HCT116 (cell line): ENCODE results near the gene ASB3. TPM values are rescaled to one million over a fixed set of nuclear protein-coding genes. Genes with fewer than 3 reads are reported as not detected.

Experiments
- ATAC-seq: fragments of 200-7000 bp; cut with Tn5 transposase; 2 replicates; pipeline ENCODE4 v1.9.1; 2020; ENCODE audit warnings: mild to moderate bottlenecking, moderate library complexity
- BruUV-seq: library from RNA; stranded (reverse); fragments of 400-500 nt; replicated peaks from 2 replicates; lab custom pipeline; 2021; lab: Mats Ljungman, UMichigan
- CTCF ChIA-PET: fragments of 300-600 bp; sonication (Branson Sonifier 250); formaldehyde crosslinking; loops from one replicate; lab custom pipeline; 2021; ENCODE audit warnings: antibody characterized with exemption; lab: Charles Lee
- POLR2A ChIA-PET: fragments of 300-600, 350-600 bp; sonication (Branson Sonifier 250); formaldehyde crosslinking; loops from one replicate; lab custom pipeline; 2021; ENCODE audit warnings: antibody characterized with exemption; lab: Charles Lee
- RAD21 ChIA-PET, 2 experiments: fragments of 300-600 bp; sonication (Branson Sonifier 250); formaldehyde crosslinking; loops; one replicate each; lab custom pipeline; 2023; ENCODE audit warnings: low total read pairs in 2 of 2; ENCODE audit not compliant: uncharacterized antibody in 2 of 2, unreplicated experiment in 2 of 2, low non-redundant PET in 1 of 2; lab: Charles Lee
- DNase-seq: peaks from one replicate; pipeline ENCODE4 v3.0.0-alpha.2; 2010; ENCODE audit warnings: low read depth, low spot score
- H2AFZ ChIP-seq: fragments of 200-600 bp; shearing (Covaris generic), sonication (generic); 2 replicates; pipeline ENCODE4 v1.6.1; 2017; ENCODE audit warnings: low read depth, mixed run types, mixed read lengths, antibody characterized with exemption, low read length; ENCODE audit not compliant: poor library complexity, severe bottlenecking
- H3K27ac ChIP-seq: 2 replicates; pipeline ENCODE4 v1.5.1; 2012; ENCODE audit warnings: low read depth, low read length
- H3K27me3 ChIP-seq: fragments of 200-600 bp; sonication (generic); 2 replicates; pipeline ENCODE4 v1.6.1; 2016; ENCODE audit warnings: mixed run types, low read length, mixed read lengths; ENCODE audit not compliant: insufficient read depth
- H3K36me3 ChIP-seq, 2 experiments: fragments of 200-500 bp in 1 of 2; fragments of 200-600 bp in 1 of 2; sonication (Bioruptor generic) in 1 of 2; sonication (generic) in 1 of 2; 2 replicates each; pipeline versions ENCODE4 v1.5.1 to v1.6.1; 2014 to 2016; ENCODE audit warnings: low read length in 2 of 2, inconsistent platforms in 1 of 2, mixed read lengths in 1 of 2, mixed run types in 1 of 2; ENCODE audit not compliant: insufficient read depth in 2 of 2, control insufficient read depth in 1 of 2
- H3K4me1 ChIP-seq, 2 experiments: fragments of 200-600 bp in 1 of 2; sonication (generic) in 1 of 2; 2 replicates each; pipeline versions ENCODE4 v1.5.1 to v1.6.1; 2012 to 2017; ENCODE audit warnings: low read length in 2 of 2, inconsistent platforms in 1 of 2, mild to moderate bottlenecking in 1 of 2, mixed read lengths in 1 of 2, mixed run types in 1 of 2, moderate library complexity in 1 of 2; ENCODE audit not compliant: insufficient read depth in 2 of 2, control insufficient read depth in 1 of 2
- H3K4me2 ChIP-seq: fragments of 200-600 bp; sonication (generic); 2 replicates; pipeline ENCODE4 v1.6.1; 2017; ENCODE audit warnings: mixed run types, low read length, mixed read lengths
- H3K4me3 ChIP-seq, 2 experiments: fragments of 200-600 bp in 1 of 2; sonication (generic) in 1 of 2; replicated peaks in 1 of 2; 2 replicates each; pipeline ENCODE4 v1.5.1; 2011 to 2016; ENCODE audit warnings: low read length in 2 of 2, control low read depth in 1 of 2, low read depth in 1 of 2, mild to moderate bottlenecking in 1 of 2, mixed read lengths in 1 of 2, mixed run types in 1 of 2
- H3K79me2 ChIP-seq: fragments of 200-600 bp; sonication (generic); 2 replicates; pipeline ENCODE4 v1.6.1; 2017; ENCODE audit warnings: mild to moderate bottlenecking, mixed run types, low read length, moderate library complexity, mixed read lengths; ENCODE audit not compliant: insufficient read depth
- H3K9ac ChIP-seq: fragments of 200-600 bp; sonication (generic); 2 replicates; pipeline ENCODE4 v1.6.1; 2016; ENCODE audit warnings: low read length, mixed read lengths
- H3K9me2 ChIP-seq: fragments of 200-600 bp; sonication (generic), shearing (Covaris generic); 2 replicates; pipeline ENCODE4 v1.6.1; 2017; ENCODE audit warnings: mixed run types, mild to moderate bottlenecking, moderate library complexity; ENCODE audit not compliant: insufficient read depth
- H3K9me3 ChIP-seq, 2 experiments: fragments of 200-500 bp in 1 of 2; fragments of 200-600 bp in 1 of 2; sonication (Bioruptor generic) in 1 of 2; sonication (generic) in 1 of 2; 2 replicates each; pipeline ENCODE4 v1.6.1; 2014 to 2017; ENCODE audit warnings: low read length in 2 of 2, mixed read lengths in 2 of 2, inconsistent platforms in 1 of 2, low read depth in 1 of 2, mild to moderate bottlenecking in 1 of 2, mixed run types in 1 of 2, moderate library complexity in 1 of 2; ENCODE audit not compliant: control insufficient read depth in 1 of 2, insufficient read depth in 1 of 2
- H4K20me1 ChIP-seq: fragments of 200-600 bp; sonication (generic), shearing (Covaris generic); 2 replicates; pipeline ENCODE4 v1.6.1; 2017; ENCODE audit warnings: mixed run types, mild to moderate bottlenecking, moderate library complexity; ENCODE audit not compliant: insufficient read depth
- CEBPB ChIP-seq: IDR thresholded peaks from 2 replicates; pipeline ENCODE4 v1.6.1; 2012; ENCODE audit warnings: low read depth
- EGR1 ChIP-seq: IDR thresholded peaks from 2 replicates; pipeline ENCODE4 v1.6.1; 2012; ENCODE audit warnings: low read depth
- EZH2 ChIP-seq: fragments of 200-600 bp; sonication (generic); IDR thresholded peaks from 2 replicates; pipeline ENCODE4 v1.6.1; 2017; ENCODE audit warnings: antibody characterized with exemption, mixed run types
- FOSL1 ChIP-seq: IDR thresholded peaks from 2 replicates; pipeline ENCODE4 v1.6.1; 2012; ENCODE audit warnings: low read depth
- JUND ChIP-seq: IDR thresholded peaks from 2 replicates; pipeline ENCODE4 v1.6.1; 2012
- MAX ChIP-seq: IDR thresholded peaks from 2 replicates; pipeline ENCODE4 v1.6.1; 2012
- POLR2A ChIP-seq: IDR thresholded peaks from 2 replicates; pipeline ENCODE4 v1.7.0; 2011; ENCODE audit warnings: borderline replicate concordance; ENCODE audit not compliant: insufficient read depth, insufficient read length; ENCODE audit errors: extremely low read depth
- RAD21 ChIP-seq: IDR thresholded peaks from 2 replicates; pipeline ENCODE4 v1.6.1; 2012; ENCODE audit warnings: low read depth, mild to moderate bottlenecking
- SIN3A ChIP-seq: IDR thresholded peaks from 2 replicates; pipeline ENCODE4 v1.6.1; 2012; ENCODE audit warnings: low read depth
- SP1 ChIP-seq: IDR thresholded peaks from 2 replicates; pipeline ENCODE4 v1.6.1; 2012; ENCODE audit warnings: low read depth
- TCF7L2 ChIP-seq: IDR thresholded peaks from 2 replicates; pipeline ENCODE4 v1.7.0; 2011; ENCODE audit warnings: borderline replicate concordance, inconsistent platforms; ENCODE audit not compliant: insufficient read depth, insufficient read length; ENCODE audit errors: extremely low read depth
- YY1 ChIP-seq: IDR thresholded peaks from 2 replicates; pipeline ENCODE4 v1.6.1; 2011; ENCODE audit warnings: low read length, low read depth, moderate library complexity, mild to moderate bottlenecking; ENCODE audit not compliant: insufficient replicate concordance; ENCODE audit errors: extremely low read depth
- ZBTB33 ChIP-seq: IDR thresholded peaks from 2 replicates; pipeline ENCODE4 v1.6.1; 2011; ENCODE audit warnings: mild to moderate bottlenecking, low read length, moderate library complexity; ENCODE audit not compliant: insufficient replicate concordance; ENCODE audit errors: extremely low read depth
- ZFX ChIP-seq: fragments of 450-650 bp; IDR thresholded peaks from 2 replicates; pipeline ENCODE4 v1.6.1; 2017
- ZNF274 ChIP-seq: fragments of 200-500 bp; sonication (Bioruptor generic); IDR thresholded peaks from 2 replicates; pipeline ENCODE4 v1.6.1; 2014; ENCODE audit warnings: mild to moderate bottlenecking, low read depth, low read length, inconsistent platforms
- intact Hi-C: fragments of 100-400 bp; cut with micrococcal nuclease; formaldehyde crosslinking; loops from 2 replicates; pipeline ENCODE4 v1.10.0; 2022
- total RNA-seq: library from RNA; stranded (reverse); gene quantifications from one replicate; pipeline ENCODE4 v1.2.1, GENCODE V29; 2021; ENCODE audit not compliant: unreplicated experiment
- TF ChIP-seq, protein P1 (sequence below): IDR thresholded peaks from 2 replicates; pipeline ENCODE4 v1.6.1; 2012
- TF ChIP-seq, protein P2 (sequence below), 3 experiments: fragments of 200-600 bp in 1 of 3; sonication (generic) in 1 of 3; IDR thresholded peaks in 2 of 3; conservative IDR thresholded peaks in 1 of 3; 2 replicates each; pipeline ENCODE4 v1.5.1; 2012 to 2017; ENCODE audit warnings: low read depth in 2 of 3, low read length in 2 of 3, antibody characterized with exemption in 1 of 3, borderline replicate concordance in 1 of 3, control low read depth in 1 of 3, mild to moderate bottlenecking in 1 of 3, mixed read lengths in 1 of 3, mixed run types in 1 of 3, moderate library complexity in 1 of 3; ENCODE audit not compliant: insufficient read depth in 1 of 3

ASB3 gene
- total RNA-seq, 1 experiment from 2014 or later, result 17.3 TPM

DNA sequence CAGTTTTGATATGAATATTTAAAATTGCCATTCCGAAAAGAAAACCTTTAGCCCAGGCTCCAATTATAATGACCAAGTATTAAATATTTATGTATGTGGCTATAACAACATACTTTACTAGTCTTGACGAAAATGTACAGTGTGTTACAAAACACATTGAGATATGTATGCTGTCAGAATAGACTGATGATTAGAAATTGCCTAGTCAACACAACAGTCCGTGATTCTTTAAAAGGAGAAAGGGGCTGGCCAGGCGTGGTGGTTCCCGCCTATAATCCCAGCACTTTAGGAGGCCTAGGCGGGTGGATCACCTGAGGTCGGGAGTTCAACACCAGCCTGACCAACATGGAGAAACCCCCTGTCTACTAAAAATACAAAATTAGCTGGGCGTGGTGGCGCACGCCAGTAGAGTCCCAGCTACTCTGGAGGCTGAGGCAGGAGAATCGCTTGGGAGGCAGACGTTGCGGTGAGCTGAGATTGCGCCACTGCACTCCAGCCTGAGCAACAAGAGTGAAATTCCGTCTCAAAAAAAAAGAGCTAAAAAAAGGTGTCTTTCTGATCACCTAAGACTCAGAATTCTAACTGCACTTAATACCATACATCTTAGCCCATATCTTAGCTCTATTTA, 17.3 kb downstream of the ASB3 start:
- H3K4me3 ChIP-seq, result no peak overlapping the region
- ATAC-seq, result no peak
- H3K36me3 ChIP-seq, result peaks cover 0 to 4% of the 10 kb centered on the region in 2 experiments; a peak in 1 of 4 replicates
- H2AFZ ChIP-seq, result no peak overlapping the region
- ChIA-PET CTCF (no interaction called here), POLR2A (no interaction called here), RAD21 (no interaction called here)
- no peak for DNase-seq
- TF ChIP-seq TCF7L2 (no peak), ZFX (no peak), SIN3A (no peak)
- no peaks in the 10 kb centered on the region for H3K9me3 ChIP-seq
- no peaks in the 10 kb centered on the region for H3K9me2 ChIP-seq
- peaks cover 62% of the 10 kb centered on the region for H3K79me2 ChIP-seq
- H3K27ac ChIP-seq, result no peak overlapping the region
- H3K27me3 ChIP-seq, result no peaks in the 10 kb centered on the region
- H3K4me2 ChIP-seq, result peak overlapping the region; percentile 79; the same call in 1 of the 2 replicates
- no peaks in the 10 kb centered on the region for H4K20me1 ChIP-seq
- H3K4me1 ChIP-seq, result peaks cover 8 to 21% of the 10 kb centered on the region in 2 experiments; a peak in 3 of 4 replicates
- intact Hi-C loops, result no loop called here
- no peak overlapping the region for H3K9ac ChIP-seq
- BruUV-seq, result no TSS peak

GRCh38 chr2:53768242-53768542, 18.6 kb downstream of the ASB3 start:
- Histone ChIP-seq H2AFZ (peak overlapping the region; percentile 68), H3K9me3 (no peaks in the 10 kb centered on the region), H3K9me2 (no peaks in the 10 kb centered on the region), H3K4me1 (peaks cover 8 to 21% of the 10 kb centered on the region in 2 experiments; a peak in 3 of 4 replicates), H3K4me2 (peak overlapping the region; percentile 79), H3K27me3 (no peaks in the 10 kb centered on the region), H3K79me2 (peaks cover 52% of the 10 kb centered on the region), H3K27ac (peak overlapping the region; percentile 51), H3K4me3 (peak overlapping the region; percentile 91 to 92), H4K20me1 (no peaks in the 10 kb centered on the region), H3K9ac (peak overlapping the region; percentile 91), H3K36me3 (0 out of 4 replicates have a peak, but pooled peaks cover 0 to 2% of the 10 kb centered on the region in 2 experiments)
- ChIA-PET CTCF (interaction anchor here (1.4 kb wide), 1 partner anchor 12 kb away, joined by 3 read pairs; no protein-coding TSS in a partner anchor), RAD21 (no interaction called here), POLR2A (interaction anchor here (1.6 to 2.0 kb wide), 2 partner anchors 20 to 673 kb away, joined by 4 read pairs; no protein-coding TSS in a partner anchor)
- intact Hi-C loops, result no loop called here
- no peak for DNase-seq
- BruUV-seq, result no TSS peak
- ATAC-seq, result peak; percentile 71; the same call in 1 of the 2 replicates
- TF ChIP-seq SP1 (no peak), EGR1 (no peak), EZH2 (no peak), FOSL1 (no peak), ZBTB33 (no peak), JUND (no peak), TCF7L2 (no peak), MAX (no peak), POLR2A (no peak), YY1 (no peak), RAD21 (no peak), CEBPB (no peak), ZNF274 (no peak), SIN3A (no peak)
- TF ChIP-seq, protein P1, sequence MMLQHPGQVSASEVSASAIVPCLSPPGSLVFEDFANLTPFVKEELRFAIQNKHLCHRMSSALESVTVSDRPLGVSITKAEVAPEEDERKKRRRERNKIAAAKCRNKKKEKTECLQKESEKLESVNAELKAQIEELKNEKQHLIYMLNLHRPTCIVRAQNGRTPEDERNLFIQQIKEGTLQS, result no peak
- TF ChIP-seq, protein P2, sequence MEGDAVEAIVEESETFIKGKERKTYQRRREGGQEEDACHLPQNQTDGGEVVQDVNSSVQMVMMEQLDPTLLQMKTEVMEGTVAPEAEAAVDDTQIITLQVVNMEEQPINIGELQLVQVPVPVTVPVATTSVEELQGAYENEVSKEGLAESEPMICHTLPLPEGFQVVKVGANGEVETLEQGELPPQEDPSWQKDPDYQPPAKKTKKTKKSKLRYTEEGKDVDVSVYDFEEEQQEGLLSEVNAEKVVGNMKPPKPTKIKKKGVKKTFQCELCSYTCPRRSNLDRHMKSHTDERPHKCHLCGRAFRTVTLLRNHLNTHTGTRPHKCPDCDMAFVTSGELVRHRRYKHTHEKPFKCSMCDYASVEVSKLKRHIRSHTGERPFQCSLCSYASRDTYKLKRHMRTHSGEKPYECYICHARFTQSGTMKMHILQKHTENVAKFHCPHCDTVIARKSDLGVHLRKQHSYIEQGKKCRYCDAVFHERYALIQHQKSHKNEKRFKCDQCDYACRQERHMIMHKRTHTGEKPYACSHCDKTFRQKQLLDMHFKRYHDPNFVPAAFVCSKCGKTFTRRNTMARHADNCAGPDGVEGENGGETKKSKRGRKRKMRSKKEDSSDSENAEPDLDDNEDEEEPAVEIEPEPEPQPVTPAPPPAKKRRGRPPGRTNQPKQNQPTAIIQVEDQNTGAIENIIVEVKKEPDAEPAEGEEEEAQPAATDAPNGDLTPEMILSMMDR (IDR thresholded peaks at IDR 0.05 in 2 of 3, conservative IDR thresholded peaks at IDR 0.05 in 1 of 3; ENCODE audit: borderline replicate concordance in 1 of 3, insufficient read depth in 1 of 3, low read depth in 2 of 3, low read length in 2 of 3), result no peak
